GM18519 (cell line): ENCODE results near the gene RPH3AL.
"Not testable (repeated sequence)": the region's sequence is repeated elsewhere in the genome, so short reads cannot be mapped to it uniquely, and the experiment has no call there.

ENCODE experiments used
- ATAC-seq: cut with Tn5 transposase; IDR thresholded peaks from one replicate; pipeline ENCODE4 v1.9.1; 2021; ENCODE audit warnings: mild to moderate bottlenecking, moderate library complexity; ENCODE audit not compliant: unreplicated experiment, low FRiP score

The RPH3AL gene

GRCh38 chr17:285751-286422 is 66.7 kb downstream of the RPH3AL start:
- ATAC-seq, result no peak

- no peak for ATAC-seq
Measured at GRCh38 chr17:284676-285355, 67.8 kb downstream of the RPH3AL start.

- no peak for ATAC-seq
Measured at GRCh38 chr17:283911-284675, 68.5 kb downstream of the RPH3AL start.

- no peak for ATAC-seq
Measured at GRCh38 chr17:282912-283882, 69.4 kb downstream of the RPH3AL start.

GRCh38 chr17:282000-282911 is 70.4 kb downstream of the RPH3AL start:
- no peak for ATAC-seq

- ATAC-seq, result no peak
Measured at GRCh38 chr17:281365-281999, 71.1 kb downstream of the RPH3AL start.

GRCh38 chr17:280901-281300 is 71.7 kb downstream of the RPH3AL start:
- ATAC-seq, result no peak

GRCh38 chr17:280216-280615 is 72.4 kb downstream of the RPH3AL start:
- no peak for ATAC-seq

GRCh38 chr17:279776-280175 is 72.8 kb downstream of the RPH3AL start:
- no peak for ATAC-seq

- no peak for ATAC-seq
Measured at GRCh38 chr17:279331-279730, 73.3 kb downstream of the RPH3AL start.

- ATAC-seq, result no peak
Measured at GRCh38 chr17:278676-279059, 73.9 kb downstream of the RPH3AL start.

- no peak for ATAC-seq
Measured at GRCh38 chr17:278055-278675, 74.4 kb downstream of the RPH3AL start.

GRCh38 chr17:274902-275301 is 77.7 kb downstream of the RPH3AL start:
- no peak for ATAC-seq

GRCh38 chr17:273981-274832 is 78.4 kb downstream of the RPH3AL start:
- ATAC-seq, result no peak

GRCh38 chr17:272856-273255 is 79.8 kb downstream of the RPH3AL start:
- not testable (repeated sequence) for ATAC-seq

- not testable (repeated sequence) for ATAC-seq
Measured at GRCh38 chr17:271928-272623, 80.5 kb downstream of the RPH3AL start.
